ENCODE data around the gene CSGALNACT2. TPM values are rescaled to one million over a fixed set of nuclear protein-coding genes. Genes with fewer than 3 reads are reported as not detected.

Gene CSGALNACT2
- total and polyA plus RNA-seq, 7 experiments from 2014 or later, result 19.0 to 57.5 (median 50.4) TPM

- Histone ChIP-seq H3K9me3 (ENCODE audit: control insufficient read depth in 2 of 3, low read length in 3 of 3) (no peaks in the 10 kb centered on the region), H3K27ac (ENCODE audit: low read depth, low read length) (no peak overlapping the region), H3K4me3 (ENCODE audit: low read length) (no peak overlapping the region), H3K27me3 (ENCODE audit: control insufficient read depth in 2 of 2, insufficient read depth in 2 of 2, low read length in 2 of 2) (no peaks in the 10 kb centered on the region), H3K4me1 (ENCODE audit: control insufficient read depth in 2 of 2, insufficient read depth in 2 of 2, low read length in 2 of 2) (no peaks in the 10 kb centered on the region), H3K36me3 (ENCODE audit: control insufficient read depth in 2 of 3, insufficient read depth in 3 of 3, low read length in 3 of 3) (no peaks in the 10 kb centered on the region)
- H3K9me3 Mint-ChIP-seq, result no peaks in the 10 kb centered on the region
- H3K4me3 Mint-ChIP-seq, result no peak overlapping the region
- POLR2A ChIA-PET, result no interaction called here
- intact Hi-C loops (cut with micrococcal nuclease), result no loop called here
- H3K27ac Mint-ChIP-seq, result no peak overlapping the region
- CTCF ChIA-PET, result no interaction called here
- H3K27me3 Mint-ChIP-seq, result peaks cover 0 to 5% (median 0%) of the 10 kb centered on the region in 5 donors
- ATAC-seq (no peak), DNase-seq (no peak)
- no peaks in the 10 kb centered on the region for H3K36me3 Mint-ChIP-seq
- no peaks in the 10 kb centered on the region for H3K4me1 Mint-ChIP-seq
Measured at GRCh38 chr10:43214071-43214955, 76.1 kb downstream of the CSGALNACT2 start.

- Histone ChIP-seq H3K4me3 (ENCODE audit: low read length) (no peak overlapping the region), H3K36me3 (ENCODE audit: control insufficient read depth in 2 of 3, insufficient read depth in 3 of 3, low read length in 3 of 3) (no peaks in the 10 kb centered on the region), H3K4me1 (ENCODE audit: control insufficient read depth in 2 of 2, insufficient read depth in 2 of 2, low read length in 2 of 2) (no peaks in the 10 kb centered on the region), H3K27ac (ENCODE audit: low read depth, low read length) (no peak overlapping the region), H3K9me3 (ENCODE audit: control insufficient read depth in 2 of 3, low read length in 3 of 3) (no peaks in the 10 kb centered on the region), H3K27me3 (ENCODE audit: control insufficient read depth in 2 of 2, insufficient read depth in 2 of 2, low read length in 2 of 2) (no peaks in the 10 kb centered on the region)
- Mint-ChIP-seq H3K27ac (no peak overlapping the region), H3K36me3 (no peaks in the 10 kb centered on the region), H3K27me3 (peaks cover 0 to 5% (median 0%) of the 10 kb centered on the region in 5 donors), H3K4me3 (no peak overlapping the region), H3K9me3 (no peaks in the 10 kb centered on the region), H3K4me1 (no peaks in the 10 kb centered on the region)
- POLR2A ChIA-PET, result no interaction called here
- CTCF ChIA-PET, result no interaction called here
- no peak for ATAC-seq
- intact Hi-C loops (cut with micrococcal nuclease), result no loop called here
- DNase-seq, result no peak
Measured at GRCh38 chr10:43214956-43215561, 76.8 kb downstream of the CSGALNACT2 start.

- Histone ChIP-seq H3K4me1 (ENCODE audit: control insufficient read depth in 2 of 2, insufficient read depth in 2 of 2, low read length in 2 of 2) (peaks cover 0 to 3% of the 10 kb centered on the region in 2 donors), H3K27ac (ENCODE audit: low read depth, low read length) (no peak overlapping the region), H3K36me3 (ENCODE audit: control insufficient read depth in 2 of 3, insufficient read depth in 3 of 3, low read length in 3 of 3) (no peaks in the 10 kb centered on the region), H3K9me3 (ENCODE audit: control insufficient read depth in 2 of 3, low read length in 3 of 3) (no peaks in the 10 kb centered on the region), H3K4me3 (ENCODE audit: low read length) (no peak overlapping the region), H3K27me3 (ENCODE audit: control insufficient read depth in 2 of 2, insufficient read depth in 2 of 2, low read length in 2 of 2) (no peaks in the 10 kb centered on the region)
- no peak for ATAC-seq
- Mint-ChIP-seq H3K9me3 (no peaks in the 10 kb centered on the region), H3K4me1 (no peaks in the 10 kb centered on the region), H3K36me3 (no peaks in the 10 kb centered on the region), H3K27ac (no peak overlapping the region), H3K4me3 (no peak overlapping the region), H3K27me3 (peaks cover 0 to 5% (median 0%) of the 10 kb centered on the region in 5 donors)
- POLR2A ChIA-PET, result no interaction called here
- CTCF ChIA-PET, result no interaction called here
- intact Hi-C loops (cut with micrococcal nuclease), result no loop called here
- no peak for DNase-seq
Measured at GRCh38 chr10:43215758-43216455, 77.7 kb downstream of the CSGALNACT2 start.

GRCh38 chr10:43216931-43217562 lies 78.8 kb downstream of the CSGALNACT2 start:
- POLR2A ChIA-PET, result no interaction called here
- no peak overlapping the region for H3K4me3 ChIP-seq (ENCODE audit: low read length)

GRCh38 chr10:43217563-43218205 lies 79.4 kb downstream of the CSGALNACT2 start:
- Histone ChIP-seq H3K36me3 (ENCODE audit: control insufficient read depth in 2 of 3, insufficient read depth in 3 of 3, low read length in 3 of 3) (no peaks in the 10 kb centered on the region), H3K4me1 (ENCODE audit: control insufficient read depth in 2 of 2, insufficient read depth in 2 of 2, low read length in 2 of 2) (peaks cover 0 to 6% of the 10 kb centered on the region in 2 donors), H3K4me3 (ENCODE audit: low read length) (no peak overlapping the region), H3K27ac (ENCODE audit: low read depth, low read length) (no peak overlapping the region), H3K9me3 (ENCODE audit: control insufficient read depth in 2 of 3, low read length in 3 of 3) (no peaks in the 10 kb centered on the region), H3K27me3 (ENCODE audit: control insufficient read depth in 2 of 2, insufficient read depth in 2 of 2, low read length in 2 of 2) (no peaks in the 10 kb centered on the region)
- Mint-ChIP-seq H3K27ac (no peak overlapping the region), H3K4me1 (no peaks in the 10 kb centered on the region), H3K36me3 (no peaks in the 10 kb centered on the region), H3K9me3 (no peaks in the 10 kb centered on the region), H3K27me3 (peaks cover 0 to 9% (median 0%) of the 10 kb centered on the region in 5 donors), H3K4me3 (no peak overlapping the region)
- ATAC-seq, result no peak
- POLR2A ChIA-PET, result no interaction called here
- intact Hi-C loops (cut with micrococcal nuclease), result no loop called here
- DNase-seq, result no peak
- CTCF ChIA-PET, result interaction anchor here (1.0 kb wide), 1 partner anchor 12 kb away, joined by 4 read pairs; no protein-coding TSS in a partner anchor

More at GRCh38 chr10:43216931-43217562, 78.8 kb downstream of the CSGALNACT2 start:
- Histone ChIP-seq H3K4me1 (ENCODE audit: control insufficient read depth in 2 of 2, insufficient read depth in 2 of 2, low read length in 2 of 2) (peaks cover 0 to 6% of the 10 kb centered on the region in 2 donors), H3K27ac (ENCODE audit: low read depth, low read length) (no peak overlapping the region), H3K36me3 (ENCODE audit: control insufficient read depth in 2 of 3, insufficient read depth in 3 of 3, low read length in 3 of 3) (no peaks in the 10 kb centered on the region), H3K9me3 (ENCODE audit: control insufficient read depth in 2 of 3, low read length in 3 of 3) (no peaks in the 10 kb centered on the region), H3K27me3 (ENCODE audit: control insufficient read depth in 2 of 2, insufficient read depth in 2 of 2, low read length in 2 of 2) (no peaks in the 10 kb centered on the region)
- Mint-ChIP-seq H3K4me1 (no peaks in the 10 kb centered on the region), H3K27me3 (peaks cover 0 to 5% (median 0%) of the 10 kb centered on the region in 5 donors), H3K9me3 (no peaks in the 10 kb centered on the region), H3K4me3 (no peak overlapping the region), H3K36me3 (no peaks in the 10 kb centered on the region), H3K27ac (no peak overlapping the region)
- intact Hi-C loops (cut with micrococcal nuclease), result no loop called here
- ATAC-seq, result no peak
- DNase-seq, result no peak
- CTCF ChIA-PET, result no interaction called here

DNA sequence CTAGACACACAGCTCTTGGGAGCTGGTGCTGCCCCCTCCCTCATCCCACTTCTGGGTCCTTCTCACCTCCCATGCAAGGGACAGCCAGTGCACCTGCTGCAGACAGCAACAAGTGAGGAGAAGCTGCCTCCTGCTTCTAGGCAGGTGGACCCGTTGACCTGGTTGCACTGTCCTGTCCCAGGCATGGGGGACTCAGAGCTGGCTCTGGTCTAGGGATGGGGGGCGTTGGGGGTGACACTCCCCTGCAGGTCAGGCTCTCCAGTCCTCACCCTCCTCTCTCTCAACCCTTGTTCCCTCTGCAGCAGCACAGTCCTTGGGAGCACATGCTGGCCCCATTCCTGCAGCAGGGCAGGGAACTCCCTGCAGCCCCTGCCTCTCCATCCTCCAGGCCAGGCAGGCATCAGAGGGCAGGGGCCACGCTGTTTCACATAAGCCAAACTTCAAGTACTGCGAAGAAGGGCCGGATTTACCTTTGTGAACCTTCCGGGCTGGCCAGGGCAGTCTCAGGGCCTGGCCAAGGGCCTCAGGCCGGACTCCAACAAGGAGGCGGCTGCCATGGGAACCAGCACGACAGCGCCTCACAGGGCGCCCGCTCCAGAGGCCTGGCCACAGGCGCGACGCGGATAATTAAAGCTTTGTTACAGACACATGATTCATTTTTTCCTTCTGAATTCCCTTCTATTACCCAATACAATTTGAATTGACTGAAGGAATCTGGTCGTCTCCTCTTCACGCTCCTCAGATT lies 80.1 kb downstream of the CSGALNACT2 start:
- Histone ChIP-seq H3K4me3 (ENCODE audit: low read length) (no peak overlapping the region), H3K27ac (ENCODE audit: low read depth, low read length) (no peak overlapping the region), H3K36me3 (ENCODE audit: control insufficient read depth in 2 of 3, insufficient read depth in 3 of 3, low read length in 3 of 3) (no peaks in the 10 kb centered on the region), H3K9me3 (ENCODE audit: control insufficient read depth in 2 of 3, low read length in 3 of 3) (no peaks in the 10 kb centered on the region), H3K4me1 (ENCODE audit: control insufficient read depth in 2 of 2, insufficient read depth in 2 of 2, low read length in 2 of 2) (peaks cover 0 to 6% of the 10 kb centered on the region in 2 donors), H3K27me3 (ENCODE audit: control insufficient read depth in 2 of 2, insufficient read depth in 2 of 2, low read length in 2 of 2) (no peaks in the 10 kb centered on the region)
- no peaks in the 10 kb centered on the region for H3K9me3 Mint-ChIP-seq
- H3K27me3 Mint-ChIP-seq, result peaks cover 0 to 12% (median 0%) of the 10 kb centered on the region in 5 donors
- no peaks in the 10 kb centered on the region for H3K36me3 Mint-ChIP-seq
- intact Hi-C loops (cut with micrococcal nuclease), result no loop called here
- no peak overlapping the region for H3K4me3 Mint-ChIP-seq
- H3K4me1 Mint-ChIP-seq, result no peaks in the 10 kb centered on the region
- ChIA-PET POLR2A (no interaction called here), CTCF (interaction anchor here (1.0 kb wide), 1 partner anchor 13 kb away, joined by 4 read pairs; no protein-coding TSS in a partner anchor)
- no peak for DNase-seq
- ATAC-seq, result no peak
- peak overlapping the region in 1 of 9 donors; percentile 23 for H3K27ac Mint-ChIP-seq
